CD4-positive, alpha-beta T cell treated with Interleukin-1 beta for 1 hour (primary cell): ENCODE measurements around the gene SNAP47.

Source experiments
- DNase-seq, 2 donors: peaks; one replicate each; pipeline ENCODE4 v3.0.0-alpha.2; 2020 to 2022

Gene SNAP47

DNA sequence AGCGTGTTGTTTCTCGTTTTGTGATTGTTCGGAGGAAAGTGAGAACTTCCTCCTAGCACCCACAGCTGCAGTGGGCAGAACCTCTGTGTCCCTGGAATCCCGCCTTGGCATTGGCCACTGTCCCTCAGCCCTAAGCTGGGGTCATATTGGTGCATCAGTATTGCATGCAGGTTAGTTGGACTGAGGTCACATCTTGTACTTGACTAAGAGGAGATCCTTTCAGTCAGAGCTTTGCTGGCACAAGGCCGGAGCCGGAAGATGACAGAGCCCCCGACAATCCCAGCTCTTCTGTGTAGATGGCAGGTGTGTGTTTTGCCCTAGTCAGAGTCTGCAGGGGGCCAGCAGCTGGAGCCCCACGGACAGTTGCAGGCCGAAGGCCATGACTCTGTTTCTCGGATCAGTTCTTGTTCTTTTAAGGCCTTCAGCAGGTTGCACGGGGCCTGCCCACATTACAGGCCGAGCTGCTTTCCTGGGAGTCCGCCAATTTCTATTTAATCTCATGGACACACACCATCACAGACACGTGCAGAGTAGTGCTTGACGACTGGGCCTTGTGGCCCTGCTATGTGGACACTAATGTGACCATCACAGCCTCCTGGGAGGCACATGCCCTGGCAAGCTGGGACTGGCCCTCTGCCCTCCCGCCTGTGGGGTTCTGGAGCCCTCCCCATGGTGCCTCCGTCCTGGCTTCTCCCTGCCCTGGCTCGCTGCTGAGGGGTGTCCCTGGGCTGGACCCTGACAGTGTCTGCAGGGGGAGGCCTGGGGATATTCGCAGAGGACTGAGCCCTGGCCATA is 14.9 kb downstream of the SNAP47 start:
- DNase-seq, result no peak

DNA sequence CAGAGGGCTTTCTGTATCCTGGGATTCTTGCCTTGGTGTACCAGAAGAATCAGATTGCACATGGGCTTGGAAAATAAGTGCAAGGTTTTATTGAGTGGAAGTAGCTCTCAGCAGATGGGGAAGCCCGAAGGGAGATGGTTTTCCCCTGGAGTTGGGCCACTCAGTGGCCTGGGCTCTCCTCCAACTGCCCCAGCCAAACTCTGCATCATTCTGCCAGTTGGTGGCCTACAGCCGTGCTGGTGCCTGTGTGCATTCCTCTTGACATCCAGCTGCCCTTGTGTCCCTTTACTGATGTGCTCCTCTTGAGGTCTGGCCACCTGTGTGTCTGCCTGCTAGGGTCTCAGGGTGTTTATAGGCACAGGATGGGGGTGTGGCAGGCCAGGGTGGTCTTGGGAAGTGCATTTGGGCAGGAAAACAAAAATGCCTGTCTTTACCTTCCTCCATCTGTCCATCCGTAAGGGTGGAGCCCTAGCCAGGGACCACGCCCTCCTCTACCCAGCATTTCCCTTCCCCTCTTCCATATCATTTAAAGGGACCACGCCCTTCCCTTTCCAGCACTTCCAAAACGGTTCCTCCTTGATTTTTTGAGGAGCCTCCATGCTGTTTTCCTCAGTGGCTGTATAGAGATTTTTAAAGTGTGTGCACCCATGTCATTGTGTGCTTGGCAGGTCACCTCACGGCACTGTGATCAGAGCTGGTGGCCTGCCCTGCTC is 18.9 kb downstream of the SNAP47 start:
- DNase-seq, result no peak

DNA sequence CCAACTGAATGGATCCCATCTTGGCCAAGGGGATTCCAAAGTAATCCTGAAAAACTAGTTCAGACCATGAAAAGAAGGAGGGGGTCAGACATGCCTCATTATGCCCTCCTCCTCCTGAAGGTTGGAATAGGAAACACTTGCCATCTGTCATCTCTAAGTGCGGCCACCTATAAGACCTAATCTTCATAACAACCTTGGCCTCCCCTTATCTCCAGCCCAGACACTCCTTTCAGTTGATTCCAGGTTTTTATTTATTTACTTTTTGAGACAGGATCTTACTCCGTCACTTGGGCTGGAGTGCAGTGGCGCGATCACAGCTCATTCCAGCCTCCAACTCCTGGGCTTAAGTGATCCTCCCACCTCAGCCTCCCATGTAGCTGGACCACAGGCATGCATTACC is 19.7 kb downstream of the SNAP47 start:
- no peak for DNase-seq

DNA sequence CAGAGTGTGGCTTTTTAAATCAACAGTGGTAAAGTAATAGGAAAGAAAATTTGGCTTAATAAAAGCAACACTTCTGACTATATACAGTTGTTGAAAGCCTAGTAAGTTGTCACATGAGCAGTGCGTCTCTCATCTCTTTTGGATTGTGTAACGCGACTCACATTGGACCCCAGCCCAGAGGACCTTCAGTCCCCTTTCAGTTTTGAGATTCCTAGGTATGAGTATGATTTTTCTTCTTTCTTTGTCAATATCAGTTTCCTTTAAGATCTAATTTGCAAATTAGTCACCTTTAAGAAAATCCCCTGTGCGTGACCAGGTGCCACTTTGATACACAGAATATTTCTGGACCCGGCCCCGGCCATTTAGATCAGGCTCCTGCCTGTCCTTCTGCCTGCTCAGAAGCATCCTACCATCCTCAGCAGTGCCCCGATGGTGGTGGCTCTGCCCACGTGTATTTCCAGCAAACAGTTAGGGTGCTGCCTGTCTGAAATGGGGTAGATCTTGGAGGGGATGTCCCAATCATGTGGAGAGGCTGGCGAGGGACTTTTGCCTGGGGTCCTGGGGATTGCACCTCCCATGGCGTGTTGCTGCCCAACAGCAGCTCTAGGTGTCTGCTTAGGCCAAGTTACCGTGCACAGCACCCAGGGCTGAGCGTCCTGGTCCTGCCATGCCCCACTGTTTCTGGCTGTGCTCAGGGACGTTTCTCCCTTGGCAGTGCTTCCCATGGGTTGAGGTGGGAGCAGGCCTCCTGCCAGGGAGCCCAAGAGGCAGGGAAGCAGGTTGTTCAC is 21.1 kb downstream of the SNAP47 start:
- DNase-seq, result no peak

DNA sequence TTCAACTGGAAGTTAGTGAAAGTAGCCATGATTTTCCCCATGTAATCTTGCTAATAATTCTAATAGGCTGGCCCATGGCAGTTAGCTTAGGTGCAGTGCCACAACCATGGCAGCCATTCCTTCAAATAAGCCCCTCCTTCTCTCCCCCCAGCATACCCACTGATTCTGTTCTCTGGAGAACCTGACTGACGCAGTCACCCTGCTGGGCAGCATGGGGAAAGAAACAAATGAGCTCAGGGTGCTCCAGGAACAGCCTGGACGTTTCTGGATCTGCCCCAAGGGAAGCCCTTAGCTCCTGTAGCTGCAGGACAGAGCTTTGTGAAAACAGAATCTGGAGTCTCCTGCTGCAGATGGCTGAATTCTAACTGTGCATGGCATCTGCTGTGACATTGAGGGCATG is 22.5 kb downstream of the SNAP47 start:
- DNase-seq, result no peak

DNA sequence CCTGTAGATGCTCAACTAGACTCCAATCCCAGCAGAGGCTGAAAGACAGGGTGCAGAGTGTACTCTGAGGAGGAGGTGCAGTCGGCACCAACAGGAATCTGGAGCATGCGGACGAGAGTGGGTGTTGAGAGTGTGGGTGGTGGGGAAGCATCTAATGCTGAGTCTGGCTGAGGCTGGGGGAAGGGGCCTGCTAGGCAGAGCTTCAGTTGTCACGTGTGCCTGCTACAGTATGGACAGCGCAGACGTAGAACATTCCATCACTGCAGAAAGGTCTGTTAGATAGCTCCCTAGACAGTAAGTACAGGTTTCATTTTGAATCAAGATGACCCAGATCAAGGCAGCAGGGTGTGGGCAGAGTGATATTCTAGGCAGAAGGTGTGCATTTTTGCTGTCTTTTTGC is 23.1 kb downstream of the SNAP47 start:
- no peak for DNase-seq

DNA sequence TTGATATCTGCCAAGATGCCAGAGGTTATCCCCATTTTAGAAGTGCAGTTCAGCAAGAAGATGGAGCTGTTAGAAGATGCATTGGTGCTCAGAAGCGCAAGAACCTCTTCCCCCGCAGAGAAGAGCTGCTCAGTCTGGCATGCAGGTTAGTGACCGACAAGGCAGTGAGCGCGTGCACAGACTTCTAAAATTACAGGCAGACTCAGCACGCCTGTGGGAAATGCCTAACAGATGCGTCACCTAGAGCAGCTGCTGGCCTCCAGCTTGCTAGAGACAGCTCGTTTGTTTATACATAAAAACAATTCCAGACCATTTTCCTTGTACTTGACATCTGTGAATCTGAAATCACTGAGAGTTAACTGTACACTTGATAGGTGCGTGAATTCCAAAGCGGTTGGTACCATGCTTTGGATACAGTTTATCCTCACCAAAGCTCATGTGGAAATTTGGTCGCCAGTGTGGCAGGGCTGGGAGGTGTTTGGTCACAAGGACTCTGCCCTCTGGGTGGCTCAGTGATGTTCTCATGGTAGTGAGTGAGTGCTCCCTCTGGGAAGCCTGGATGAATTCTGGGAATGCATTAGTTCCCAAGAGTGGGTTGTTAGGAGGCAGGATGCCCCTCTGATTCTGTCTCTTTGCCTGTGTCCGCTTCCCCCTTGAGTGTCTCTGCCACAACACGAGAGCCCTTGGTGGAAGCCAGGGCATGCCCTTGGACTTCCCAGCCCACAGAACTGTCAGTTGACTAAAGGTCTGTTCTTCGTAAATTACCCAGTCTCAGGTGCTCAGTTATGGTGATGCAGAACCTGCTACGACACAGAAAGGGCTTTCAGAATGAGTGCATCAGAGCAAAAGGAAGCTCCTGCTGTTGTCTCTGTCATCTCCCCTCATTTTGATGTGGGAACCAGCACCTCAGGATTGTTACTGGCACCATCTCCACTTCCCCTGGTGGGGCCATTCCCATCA is 24.4 kb downstream of the SNAP47 start:
- no peak for DNase-seq

DNA sequence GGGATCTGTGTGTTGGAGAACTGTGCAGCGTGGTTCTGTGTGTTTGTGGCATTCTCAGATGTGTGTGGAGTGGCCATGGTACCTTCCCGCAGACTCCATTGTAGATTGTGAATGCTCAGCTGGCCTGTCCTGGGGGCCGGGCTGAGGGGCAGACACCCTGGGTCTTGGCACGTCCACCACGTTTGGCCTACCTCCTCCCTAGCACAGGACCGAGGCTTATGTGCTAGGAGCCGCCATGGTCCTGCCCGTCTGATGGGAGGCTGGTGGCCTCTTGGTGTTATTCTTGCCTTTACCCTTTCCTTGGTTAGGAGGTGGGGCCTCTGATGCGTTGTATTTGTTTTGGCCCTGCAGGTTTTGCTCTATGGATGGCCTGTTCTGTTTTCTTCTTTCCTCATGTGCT is 25.1 kb downstream of the SNAP47 start:
- DNase-seq, result no peak

DNA sequence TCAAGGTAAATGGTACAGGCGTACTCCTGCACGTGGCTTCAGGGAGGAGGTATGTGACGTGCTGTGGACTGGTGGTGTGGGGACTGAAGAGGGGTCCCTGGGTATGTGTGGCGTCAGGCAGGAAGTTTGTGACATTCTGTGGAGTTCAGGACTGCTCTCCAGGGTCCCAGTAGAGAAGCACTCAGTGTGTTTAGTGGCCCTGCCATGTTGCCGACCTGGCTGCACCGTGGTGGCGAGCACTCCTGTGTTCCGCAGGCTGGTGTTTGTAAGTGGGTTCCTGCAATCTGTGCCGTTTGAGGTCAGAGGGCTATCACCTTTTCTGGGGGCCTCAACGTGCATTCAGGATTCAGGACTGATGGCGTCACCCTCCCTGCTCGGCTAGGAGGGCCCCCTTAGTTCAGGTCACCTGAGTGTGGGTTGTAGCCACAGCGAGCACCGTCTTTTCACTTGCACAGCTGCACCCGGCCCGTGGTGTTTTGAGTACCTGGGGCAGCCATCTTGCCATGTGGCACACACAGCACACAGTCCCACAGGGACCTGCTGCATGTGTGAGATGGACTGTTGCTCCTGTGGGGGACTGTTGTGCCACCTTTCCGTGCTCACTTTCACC is 26.5 kb downstream of the SNAP47 start:
- no peak for DNase-seq

DNA sequence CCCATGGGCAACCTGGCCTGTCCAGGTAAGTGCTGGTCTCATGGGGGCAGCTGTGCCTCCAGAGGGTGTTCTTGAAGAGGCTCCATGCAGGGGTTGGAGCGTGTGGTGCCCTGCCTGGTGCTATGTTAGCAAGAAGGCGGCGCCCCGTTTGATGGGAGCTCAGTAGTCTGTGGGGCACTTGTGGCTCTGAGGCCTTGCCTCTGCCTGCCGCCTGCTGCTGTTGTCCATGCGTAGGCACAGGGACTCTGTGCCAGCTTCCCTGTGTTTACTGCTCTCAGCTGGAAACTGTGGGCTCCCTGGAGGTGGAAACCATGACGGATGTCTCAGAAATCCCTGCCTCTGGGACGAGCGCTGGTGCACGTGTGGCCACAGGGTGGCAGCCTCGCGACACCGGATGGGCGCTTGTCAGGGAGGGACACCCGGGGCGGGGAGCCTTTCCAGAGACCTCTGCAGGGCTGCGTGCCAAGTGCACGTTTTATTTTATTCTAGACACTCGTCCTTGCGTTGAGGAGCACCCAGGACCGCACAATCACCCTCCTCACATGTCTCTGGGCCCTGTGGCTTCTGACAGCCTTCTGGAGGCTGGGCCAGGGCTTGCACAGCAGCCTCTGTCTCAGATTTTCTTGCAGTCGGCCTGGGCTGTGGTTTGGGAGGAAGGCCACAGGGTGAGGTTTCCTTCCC is 27.1 kb downstream of the SNAP47 start:
- peak; percentile 85 to 87 for DNase-seq

DNA sequence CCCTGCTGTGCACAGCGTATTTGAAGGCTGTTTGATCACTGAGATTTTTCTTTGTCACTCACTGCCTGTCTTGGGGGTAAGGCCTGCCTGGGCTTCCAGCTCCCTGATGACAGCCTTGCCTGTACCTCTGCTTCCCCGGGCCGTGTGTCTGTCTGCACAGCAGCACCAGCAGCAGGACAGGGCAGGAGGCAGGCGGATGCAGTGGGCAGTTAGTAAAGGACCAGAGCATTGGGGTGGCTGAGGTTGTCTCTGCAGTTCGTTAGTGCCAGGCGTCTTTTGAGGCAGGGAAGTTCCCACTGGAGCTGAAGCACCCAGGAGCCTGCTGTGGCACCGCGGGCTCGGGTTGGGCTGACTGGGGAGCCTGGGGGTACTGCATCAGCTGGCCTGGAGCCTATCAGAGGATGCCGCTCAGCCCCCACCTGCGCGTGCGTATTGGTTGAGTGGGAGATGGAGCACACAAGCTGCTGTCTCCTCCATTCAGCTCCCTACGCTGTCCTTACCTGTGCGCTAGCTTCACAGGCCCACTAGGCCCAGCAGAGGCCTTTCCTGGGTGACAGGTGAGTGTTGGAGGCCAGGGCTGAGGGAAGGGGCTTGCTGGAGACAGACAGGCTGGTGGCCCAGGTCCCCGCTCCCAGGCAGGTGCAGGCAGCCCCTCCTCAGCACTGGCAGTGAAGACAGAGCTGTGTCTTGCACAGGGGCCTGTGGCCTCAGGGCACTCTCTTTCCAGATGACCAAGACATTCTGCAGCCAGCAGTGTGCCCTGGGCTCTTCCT is 28.2 kb downstream of the SNAP47 start:
- DNase-seq, result no peak

DNA sequence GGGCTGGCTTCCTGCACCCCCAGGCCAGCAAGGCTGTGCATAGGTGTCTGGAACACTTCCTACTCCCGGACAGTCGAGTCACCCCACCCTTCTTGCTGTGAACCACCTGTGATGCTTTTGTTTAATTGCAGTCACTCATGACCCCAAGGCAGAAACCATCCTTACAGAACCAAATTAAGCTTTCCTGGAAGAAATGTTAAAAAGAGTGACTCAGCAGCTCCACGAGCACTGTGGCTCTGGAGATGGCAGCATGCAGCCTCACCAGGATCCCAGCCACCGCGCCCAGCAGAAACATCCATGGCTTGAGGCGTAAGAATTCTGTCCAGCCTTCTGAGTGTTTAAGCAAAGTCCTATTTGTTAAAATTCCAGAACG is 28.8 kb downstream of the SNAP47 start:
- DNase-seq, result no peak

DNA sequence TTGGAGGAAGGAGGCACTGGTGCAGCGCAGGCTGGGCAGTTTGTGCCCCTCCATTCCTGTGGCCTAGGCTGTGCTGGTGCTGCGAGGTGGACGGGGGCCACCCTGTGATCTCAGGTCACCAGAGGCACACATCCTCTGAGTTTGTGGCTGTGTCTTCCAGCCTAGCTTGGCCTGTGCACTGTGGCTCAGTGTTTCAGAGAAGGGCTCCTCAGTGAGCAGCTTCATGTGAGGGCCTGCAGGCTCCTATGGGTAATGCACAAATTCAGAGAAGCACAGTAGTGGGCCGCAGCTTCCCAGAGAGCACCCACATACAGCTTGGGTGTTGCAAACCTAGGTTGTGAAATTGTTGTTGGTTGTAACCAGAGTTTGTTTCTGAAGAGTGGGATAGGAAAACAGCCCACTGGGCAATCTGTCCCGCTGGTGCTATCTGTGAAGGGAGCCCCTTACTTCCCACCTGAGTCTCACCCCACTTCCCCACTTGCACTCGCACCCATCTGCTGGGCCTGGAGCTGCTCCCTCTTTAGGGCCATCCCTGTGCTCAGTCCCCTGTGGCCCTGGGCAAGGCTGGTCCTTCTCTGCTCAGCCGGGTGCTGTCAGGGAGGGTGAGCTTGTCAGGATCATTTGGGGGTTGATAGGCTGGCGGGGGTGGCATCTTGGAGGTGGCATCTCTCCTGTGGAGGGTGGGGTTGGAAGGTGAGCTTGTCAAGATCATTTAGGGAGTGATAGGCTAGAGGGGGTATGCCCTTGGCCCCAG is 30.2 kb downstream of the SNAP47 start:
- no peak for DNase-seq

DNA sequence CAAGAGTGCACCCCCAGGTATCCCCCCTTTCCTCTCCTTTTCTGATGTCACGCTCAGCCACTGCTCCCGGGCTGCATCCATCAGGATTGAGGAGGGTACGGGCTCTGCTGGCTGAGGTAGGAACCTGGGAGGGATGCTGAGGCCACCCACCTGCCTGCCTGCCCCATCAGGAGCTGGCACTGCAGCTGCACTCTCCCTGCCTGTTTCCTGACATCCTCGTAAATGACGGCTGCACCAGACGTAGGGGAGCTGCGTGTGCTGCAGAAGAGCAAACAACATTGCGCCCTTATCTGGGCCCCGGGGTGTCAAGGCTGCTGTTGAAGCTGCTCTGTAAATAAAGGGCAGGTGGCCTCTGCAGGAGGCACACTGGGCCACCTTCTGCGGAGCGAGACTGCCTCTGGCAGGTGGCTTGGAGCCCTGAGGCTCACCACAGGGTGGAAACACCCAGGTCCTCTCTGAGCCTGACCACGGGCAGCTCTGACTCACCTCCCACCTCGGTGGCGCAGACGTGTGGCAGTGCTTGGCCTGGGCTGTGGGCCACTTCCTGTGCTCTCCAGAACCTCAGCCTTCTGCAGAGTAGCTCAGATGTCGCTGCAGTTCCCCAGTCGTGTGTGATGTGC is 30.9 kb downstream of the SNAP47 start:
- peak; percentile 76 for DNase-seq

DNA sequence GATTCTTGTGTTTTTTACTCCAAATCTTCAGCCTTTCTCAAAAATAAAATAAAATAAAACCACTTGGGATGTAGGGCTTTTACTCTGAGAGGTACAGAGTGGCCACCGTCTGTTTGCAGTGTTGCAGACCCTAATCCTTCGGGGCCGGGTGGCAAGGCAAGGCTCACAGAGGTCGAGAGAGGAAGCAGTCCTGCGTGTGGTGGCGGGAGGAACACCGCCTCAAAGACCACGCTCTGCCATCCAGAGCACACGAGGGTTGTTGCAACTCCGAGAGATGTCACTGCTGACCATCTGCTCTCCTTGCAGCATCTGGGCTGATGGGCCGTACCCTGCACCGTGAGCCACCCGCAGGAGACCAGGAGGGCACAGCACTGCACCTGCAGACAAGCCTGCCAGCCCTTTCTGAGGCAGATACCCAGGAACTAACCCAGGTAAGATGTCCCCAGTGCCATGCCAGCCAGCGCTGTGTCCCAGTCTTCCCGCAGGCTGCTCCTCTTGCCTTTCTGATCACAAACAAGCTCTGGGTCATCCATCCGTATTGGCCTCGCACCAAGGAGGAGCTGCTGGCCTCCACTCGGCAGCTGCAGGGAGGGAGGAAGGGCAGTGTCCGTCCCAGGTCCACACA is 31.5 kb downstream of the SNAP47 start:
- DNase-seq, result no peak

DNA sequence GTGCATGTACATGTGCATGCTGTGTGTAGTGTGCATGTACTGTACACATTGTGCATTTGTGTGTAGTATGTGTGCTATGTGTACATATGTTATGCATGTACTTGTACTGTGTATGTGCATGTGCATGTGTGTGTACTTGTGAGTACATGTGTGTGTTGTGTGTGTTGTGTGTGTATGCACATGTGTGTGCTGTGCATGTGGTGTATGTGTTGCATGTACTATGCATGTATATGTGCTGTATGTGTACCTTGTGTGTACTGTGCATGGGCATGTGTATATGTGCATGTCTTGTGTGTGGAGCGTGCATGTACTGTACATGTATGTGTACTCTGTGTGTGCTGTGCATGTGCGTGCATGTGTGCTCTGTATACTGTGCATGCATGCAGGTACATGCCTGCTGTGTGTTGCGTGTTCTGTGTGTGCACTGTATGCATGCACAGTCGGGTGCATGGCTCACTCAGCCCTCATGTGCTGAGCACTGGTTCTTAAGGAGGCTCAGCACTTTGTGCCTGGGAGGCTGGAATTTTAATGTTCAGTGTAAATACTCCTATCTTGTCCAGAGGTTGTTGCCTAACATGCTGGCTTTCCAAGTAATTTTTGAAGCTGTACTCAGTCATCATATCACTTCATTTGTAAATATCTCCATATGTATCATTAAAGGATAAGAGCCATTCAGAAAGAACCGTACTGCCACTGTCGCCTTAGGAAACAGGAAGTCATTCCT is 32.3 kb downstream of the SNAP47 start:
- DNase-seq, result no peak

DNA sequence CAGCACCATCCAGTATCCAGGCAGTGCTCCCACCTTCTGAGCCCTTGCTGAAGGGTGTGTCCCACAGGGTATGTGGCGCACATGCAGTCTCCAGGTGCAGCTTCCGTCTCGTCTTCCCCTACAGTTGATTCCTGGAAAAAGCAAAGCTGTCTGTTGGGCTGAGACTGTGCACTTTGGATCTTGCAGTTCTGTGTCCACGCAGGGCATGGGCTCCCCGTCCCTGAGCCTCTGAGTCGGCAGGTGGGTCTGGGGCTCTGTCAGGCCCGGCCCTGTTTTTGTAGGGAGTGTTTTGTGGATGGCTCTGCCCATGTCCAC is 32.8 kb downstream of the SNAP47 start:
- no peak for DNase-seq

DNA sequence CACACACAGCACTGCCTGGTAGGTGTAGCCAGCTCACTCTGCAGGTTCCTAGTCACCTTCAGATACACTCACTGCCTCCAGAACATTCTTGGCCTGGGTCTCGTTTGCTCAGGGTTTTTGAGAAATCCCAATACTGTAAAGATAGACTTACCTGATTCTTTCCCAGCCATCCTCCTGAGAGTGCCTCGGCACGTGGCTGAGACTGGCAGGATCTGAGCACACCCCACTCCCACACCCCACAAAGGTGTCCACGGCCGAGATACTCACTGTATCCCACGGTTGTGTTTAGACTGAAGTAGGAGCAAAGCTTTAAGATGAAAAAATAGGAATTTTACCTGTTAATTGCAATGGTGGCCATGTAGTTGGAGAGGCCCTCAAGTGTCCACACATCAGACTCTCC is 33.4 kb downstream of the SNAP47 start:
- DNase-seq, result no peak
